HG03025 (cell line): ENCODE data around the gene CSRP3.
"Not testable (repeated sequence)": the region's sequence is repeated elsewhere in the genome, so short reads cannot be mapped to it uniquely, and the experiment has no call there.

Experiments
- ATAC-seq: cut with Tn5 transposase; IDR thresholded peaks from one replicate; pipeline ENCODE4 v1.9.1; 2021; ENCODE audit warnings: mild to moderate bottlenecking, moderate library complexity; ENCODE audit not compliant: unreplicated experiment, low FRiP score

CSRP3 gene

GRCh38 chr11:19136884-19137283 is 64.9 kb downstream of the CSRP3 start:
- ATAC-seq, result not testable (repeated sequence)

DNA sequence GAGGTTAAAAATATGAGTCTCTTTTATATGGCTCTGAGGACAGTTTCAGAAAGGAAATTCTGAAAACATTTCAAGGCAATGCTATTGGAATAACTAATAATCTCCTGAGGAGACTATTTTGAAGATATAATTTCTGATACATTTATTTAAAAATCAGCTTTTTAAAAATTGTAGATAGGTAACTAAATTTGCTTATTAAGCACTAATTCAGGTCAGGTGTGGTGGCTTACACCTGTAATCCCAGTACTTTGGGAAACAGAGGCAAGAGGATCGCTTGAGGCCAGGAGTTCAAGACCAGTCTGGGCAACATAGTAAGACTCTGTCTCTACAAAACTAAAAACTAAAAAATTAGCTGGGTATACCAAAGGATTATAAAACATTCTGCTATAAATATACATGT is 67.8 kb downstream of the CSRP3 start:
- no peak for ATAC-seq
